ENCODE data around the gene CCT8L2.
"Not testable (repeated sequence)": the region's sequence is repeated elsewhere in the genome, so short reads cannot be mapped to it uniquely, and the experiment has no call there.

Gene CCT8L2

GRCh38 chr22:16557511-16557910 is 35.1 kb downstream of the CCT8L2 start:
- not testable (repeated sequence) for H3K9me3 ChIP-seq (ENCODE audit: control insufficient read depth, insufficient read depth, low read length); H3K4me1 ChIP-seq (ENCODE audit: insufficient read depth, low read length); H3K36me3 ChIP-seq (ENCODE audit: insufficient read depth, low read length); H3K9ac ChIP-seq (ENCODE audit: low read depth, low read length)

GRCh38 chr22:16555077-16555994 is 37.3 kb downstream of the CCT8L2 start:
- not testable (repeated sequence) for H3K4me1 ChIP-seq (ENCODE audit: insufficient read depth, low read length); H3K36me3 ChIP-seq (ENCODE audit: insufficient read depth, low read length); H3K9me3 ChIP-seq (ENCODE audit: control insufficient read depth, insufficient read depth, low read length); H3K9ac ChIP-seq (ENCODE audit: low read depth, low read length)

GRCh38 chr22:16543310-16543709 is 49.3 kb downstream of the CCT8L2 start:
- H3K9me3 ChIP-seq (ENCODE audit: control insufficient read depth, insufficient read depth, low read length); H3K36me3 ChIP-seq (ENCODE audit: insufficient read depth, low read length); H3K4me1 ChIP-seq (ENCODE audit: insufficient read depth, low read length); H3K9ac ChIP-seq (ENCODE audit: low read depth, low read length): not testable (repeated sequence)

All from ES-I3 (cell line).